CD4-positive, alpha-beta memory T cell (primary cell): ENCODE measurements around the gene HDHD2. TPM values are rescaled to one million over a fixed set of nuclear protein-coding genes. Genes with fewer than 3 reads are reported as not detected.
A peak's percentile ranks its signal among the peaks of the same experiment; 100 is the strongest.

Source experiments
- CTCF ChIA-PET: fragments of 350-600 bp; sonication (Branson Sonifier 250); formaldehyde crosslinking; loops from one replicate; lab custom pipeline; 2021; ENCODE audit warnings: inconsistent platforms; ENCODE audit not compliant: partially characterized antibody; lab: Charles Lee
- POLR2A ChIA-PET: fragments of 350-600 bp; sonication (Branson Sonifier 250); formaldehyde crosslinking; loops from one replicate; lab custom pipeline; 2021; ENCODE audit not compliant: partially characterized antibody; lab: Charles Lee
- DNase-seq, 5 donors: peaks; one replicate each; pipeline versions ENCODE4 v3.0.0 to v3.0.0-alpha.2; 2020 to 2022; ENCODE audit warnings: mixed read lengths in 1 of 5
- H3K27ac ChIP-seq: one replicate; pipeline ENCODE4 v1.7.0; 2013; ENCODE audit warnings: low read depth, low read length
- H3K27me3 ChIP-seq: 2 replicates; pipeline ENCODE4 v1.7.0; 2013; ENCODE audit warnings: mild to moderate bottlenecking, low read length, moderate library complexity; ENCODE audit not compliant: insufficient read depth
- H3K36me3 ChIP-seq: 2 replicates; pipeline ENCODE4 v1.7.0; 2013; ENCODE audit warnings: mild to moderate bottlenecking, low read length, moderate library complexity; ENCODE audit not compliant: insufficient read depth
- H3K4me1 ChIP-seq: 2 replicates; pipeline ENCODE4 v1.7.0; 2013; ENCODE audit warnings: mild to moderate bottlenecking, low read length, moderate library complexity; ENCODE audit not compliant: insufficient read depth
- H3K4me3 ChIP-seq, 2 donors: one replicate each; pipeline ENCODE4 v1.7.0; 2013; ENCODE audit warnings: low read length in 2 of 2, mild to moderate bottlenecking in 1 of 2
- H3K9me3 ChIP-seq, 2 donors: one replicate each; pipeline ENCODE4 v1.7.0; 2013; ENCODE audit warnings: low read length in 2 of 2, control low read depth in 1 of 2; ENCODE audit not compliant: control insufficient read depth in 1 of 2
- H3K27ac Mint-ChIP-seq, 7 donors: one replicate each; pipeline ENCODE4 v1.8.0; 2020 to 2021; ENCODE audit warnings: mixed read lengths in 7 of 7, mild to moderate bottlenecking in 6 of 7, inconsistent platforms in 3 of 7, moderate library complexity in 3 of 7
- H3K27me3 Mint-ChIP-seq, 2 donors: one replicate each; pipeline ENCODE4 v1.8.0; 2020 to 2021; ENCODE audit warnings: mixed read lengths in 2 of 2
- H3K36me3 Mint-ChIP-seq, 2 donors: one replicate each; pipeline ENCODE4 v1.8.0; 2020 to 2021; ENCODE audit warnings: mixed read lengths in 2 of 2, inconsistent platforms in 1 of 2, mild to moderate bottlenecking in 1 of 2
- H3K4me1 Mint-ChIP-seq, 4 donors: one replicate each; pipeline ENCODE4 v1.8.0; 2020 to 2021; ENCODE audit warnings: mixed read lengths in 4 of 4, mild to moderate bottlenecking in 1 of 4
- H3K4me3 Mint-ChIP-seq, 8 donors: one replicate each; pipeline ENCODE4 v1.8.0; 2020 to 2021; ENCODE audit warnings: mixed read lengths in 8 of 8, mild to moderate bottlenecking in 7 of 8, moderate library complexity in 6 of 8, inconsistent platforms in 3 of 8
- H3K9me3 Mint-ChIP-seq, 8 donors: one replicate each; pipeline ENCODE4 v1.8.0; 2020 to 2021; ENCODE audit warnings: mixed read lengths in 8 of 8, mild to moderate bottlenecking in 5 of 8, inconsistent platforms in 3 of 8, moderate library complexity in 1 of 8
- intact Hi-C: fragments of 100-400 bp; cut with micrococcal nuclease; formaldehyde crosslinking; loops from one replicate; pipeline ENCODE4 v1.15.1; 2023
- polyA plus RNA-seq, 2 donors: library from polyadenylated mRNA; unstranded; fragments of 300-500 nt; fragmentation: Illumina TruSeq; gene quantifications; one replicate each; pipeline ENCODE4 v1.2.3, GENCODE V29; 2021
- total RNA-seq, 2 experiments: library from RNA; stranded (reverse); gene quantifications; one replicate each; pipeline ENCODE4 v1.2.3, GENCODE V29; 2021

HDHD2 gene
- total and polyA plus RNA-seq, 4 experiments from 2014 or later = 34.2 to 62.6 (median 38.5) TPM

DNA sequence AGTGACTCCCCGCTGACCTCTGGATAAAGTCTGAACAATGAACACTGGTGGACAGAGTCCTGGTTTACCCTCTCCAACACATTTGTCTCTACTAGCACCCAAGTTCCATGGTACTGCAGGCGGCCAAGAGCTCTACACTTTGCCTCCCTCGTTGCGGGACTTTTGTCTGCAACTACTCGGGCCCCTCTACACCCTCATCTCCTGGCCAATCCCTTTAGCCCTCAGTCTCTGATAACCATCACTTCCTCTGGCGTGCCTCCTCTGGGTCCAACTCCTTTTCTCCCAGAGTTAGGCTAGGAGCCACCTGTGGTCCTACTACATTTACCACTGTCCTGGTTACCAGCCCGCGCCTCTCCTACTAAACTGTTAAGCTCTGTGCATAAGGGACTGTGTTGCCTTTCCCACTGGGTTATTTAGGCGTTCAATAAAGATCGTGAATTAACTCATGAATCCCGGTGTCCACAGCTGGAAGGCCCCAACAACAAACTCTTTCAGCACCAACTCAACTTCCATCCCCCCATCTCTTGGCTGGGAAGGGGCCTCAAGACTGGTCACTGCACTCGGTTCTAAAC lies 757 bp downstream of the HDHD2 start:
- Mint-ChIP-seq H3K27ac (peak overlapping the region; percentile 89 to 98 (median 97)), H3K4me3 (peak overlapping the region; percentile 92 to 98 (median 96)), H3K36me3 (peaks cover 13% of the 10 kb centered on the region in 2 donors), H3K27me3 (no peaks in the 10 kb centered on the region), H3K9me3 (no peaks in the 10 kb centered on the region), H3K4me1 (peaks cover 38 to 66% (median 54%) of the 10 kb centered on the region in 4 donors)
- H3K9me3 ChIP-seq = no peaks in the 10 kb centered on the region
- no peaks in the 10 kb centered on the region for H3K27me3 ChIP-seq
- POLR2A ChIA-PET = interaction anchor here (0.8 to 3.6 kb wide), 6 partner anchors 17 to 232 kb away, joined by 3 to 16 read pairs (median 4); partner anchors contain the start of genes KATNAL2 and PIAS2
- peak overlapping the region; percentile 31 to 72 for H3K4me3 ChIP-seq
- intact Hi-C loops = loop anchor here (1.0 to 10.0 kb wide), 2 partner anchors 27 to 785 kb away; partner anchors contain the start of genes IER3IP1 and SMAD2
- H3K27ac ChIP-seq = peak overlapping the region; percentile 70
- H3K4me1 ChIP-seq = peaks cover 39% of the 10 kb centered on the region
- H3K36me3 ChIP-seq = no peaks in the 10 kb centered on the region
- CTCF ChIA-PET = interaction anchor here (0.5 to 2.0 kb wide), 2 partner anchors 56 to 1484 kb away, joined by 3 to 6 read pairs; no protein-coding TSS in a partner anchor
- no peak for DNase-seq

DNA sequence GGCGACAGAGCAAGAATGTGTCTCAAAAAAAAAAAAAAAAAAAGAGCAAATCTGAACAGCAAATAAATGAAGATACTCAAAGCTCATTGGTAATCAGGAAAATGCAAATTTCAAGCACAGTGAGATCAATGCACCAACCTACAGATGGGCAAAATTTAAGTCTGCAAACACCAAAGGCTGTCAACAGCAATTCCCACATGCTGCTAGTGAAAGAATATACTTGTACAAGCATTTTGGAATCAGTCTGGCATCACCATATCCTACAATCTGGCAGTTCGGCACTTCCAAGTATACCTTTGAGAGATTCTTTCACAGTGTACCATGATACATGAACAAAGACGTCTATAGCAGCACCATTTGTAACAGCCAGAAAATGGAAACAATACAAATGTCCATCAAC lies 4.1 kb downstream of the HDHD2 start:
- ChIA-PET POLR2A (no interaction called here), CTCF (no interaction called here)

DNA sequence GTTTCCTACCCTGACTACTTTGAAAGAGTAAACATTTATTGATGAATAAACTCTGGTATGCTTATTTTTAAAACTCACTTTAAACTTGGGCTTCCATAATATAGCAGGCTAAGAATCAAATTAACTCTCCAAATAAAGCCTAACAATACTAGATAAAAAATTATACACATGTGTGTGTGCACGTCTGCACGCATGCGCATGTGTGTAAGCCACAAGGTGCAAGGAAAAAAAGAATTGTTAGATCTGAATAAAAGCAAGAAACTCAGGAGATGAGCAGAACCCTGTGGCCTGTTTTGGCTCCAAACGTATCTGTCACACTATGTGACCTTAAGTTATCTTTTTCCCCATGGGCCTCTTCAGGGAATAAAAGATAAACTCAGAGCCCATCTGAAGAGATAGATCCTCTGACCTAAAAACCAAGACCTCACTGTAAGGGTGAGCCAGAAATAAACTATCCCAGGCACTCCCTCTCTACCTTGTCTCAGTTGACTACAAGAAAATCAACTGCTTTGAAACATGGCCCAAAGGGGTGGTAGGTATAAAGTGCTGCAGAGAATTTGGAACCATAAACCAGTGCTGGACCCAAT lies 6.3 kb downstream of the HDHD2 start:
- no peaks in the 10 kb centered on the region for H3K36me3 ChIP-seq
- Mint-ChIP-seq H3K36me3 (peaks cover 4 to 10% of the 10 kb centered on the region in 2 donors), H3K4me1 (peaks cover 20 to 54% (median 41%) of the 10 kb centered on the region in 4 donors), H3K27ac (peak overlapping the region in 1 of 7 donors; percentile 15), H3K27me3 (no peaks in the 10 kb centered on the region), H3K9me3 (no peaks in the 10 kb centered on the region), H3K4me3 (no peak overlapping the region)
- no peaks in the 10 kb centered on the region for H3K9me3 ChIP-seq
- H3K27me3 ChIP-seq = no peaks in the 10 kb centered on the region
- intact Hi-C loops = no loop called here
- ChIA-PET CTCF (no interaction called here), POLR2A (no interaction called here)
- H3K4me1 ChIP-seq = peaks cover 18% of the 10 kb centered on the region
- H3K4me3 ChIP-seq = no peak overlapping the region
- no peak for DNase-seq
- no peak overlapping the region for H3K27ac ChIP-seq

More for the DNA sequence above, 4.1 kb downstream of the HDHD2 start:
- no peak overlapping the region for H3K27ac ChIP-seq
- H3K27me3 Mint-ChIP-seq = no peaks in the 10 kb centered on the region
- peaks cover 4 to 14% of the 10 kb centered on the region in 2 donors for H3K36me3 Mint-ChIP-seq
- peaks cover 31% of the 10 kb centered on the region for H3K4me1 ChIP-seq
- no peaks in the 10 kb centered on the region for H3K9me3 ChIP-seq
- H3K36me3 ChIP-seq = no peaks in the 10 kb centered on the region
- H3K27ac Mint-ChIP-seq = no peak overlapping the region
- no peak for DNase-seq
- H3K4me3 Mint-ChIP-seq = no peak overlapping the region
- H3K4me3 ChIP-seq = no peak overlapping the region
- H3K27me3 ChIP-seq = no peaks in the 10 kb centered on the region
- intact Hi-C loops = no loop called here
- peaks cover 36 to 71% (median 56%) of the 10 kb centered on the region in 4 donors for H3K4me1 Mint-ChIP-seq
- no peaks in the 10 kb centered on the region for H3K9me3 Mint-ChIP-seq

DNA sequence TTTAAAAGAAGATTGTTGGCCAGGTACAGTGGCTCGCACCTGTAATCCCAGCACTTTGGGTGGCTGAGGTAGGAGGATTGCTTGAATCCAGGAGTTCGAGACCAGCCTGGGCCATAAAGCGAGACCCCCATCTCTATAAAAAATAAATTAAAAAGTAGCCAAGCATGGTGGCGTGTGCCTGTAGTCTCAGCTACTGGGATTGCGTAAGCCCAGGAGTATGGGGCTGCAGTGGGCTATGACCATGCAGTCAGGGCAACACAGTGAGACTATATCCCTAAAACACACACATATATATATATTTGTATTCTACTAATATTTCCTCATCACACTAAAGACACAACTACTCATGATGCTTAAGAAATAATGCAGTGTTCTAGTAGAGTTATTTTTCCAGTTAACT lies 7.1 kb downstream of the HDHD2 start:
- Histone ChIP-seq H3K27me3 (no peaks in the 10 kb centered on the region), H3K4me1 (peaks cover 10% of the 10 kb centered on the region), H3K9me3 (no peaks in the 10 kb centered on the region), H3K27ac (no peak overlapping the region), H3K4me3 (no peak overlapping the region), H3K36me3 (no peaks in the 10 kb centered on the region)
- Mint-ChIP-seq H3K4me1 (peaks cover 15 to 48% (median 37%) of the 10 kb centered on the region in 4 donors), H3K27me3 (no peaks in the 10 kb centered on the region), H3K9me3 (no peaks in the 10 kb centered on the region), H3K36me3 (peaks cover 4 to 12% of the 10 kb centered on the region in 2 donors), H3K4me3 (no peak overlapping the region), H3K27ac (no peak overlapping the region)
- DNase-seq = no peak
- intact Hi-C loops = no loop called here
- POLR2A ChIA-PET = no interaction called here
- CTCF ChIA-PET = no interaction called here

DNA sequence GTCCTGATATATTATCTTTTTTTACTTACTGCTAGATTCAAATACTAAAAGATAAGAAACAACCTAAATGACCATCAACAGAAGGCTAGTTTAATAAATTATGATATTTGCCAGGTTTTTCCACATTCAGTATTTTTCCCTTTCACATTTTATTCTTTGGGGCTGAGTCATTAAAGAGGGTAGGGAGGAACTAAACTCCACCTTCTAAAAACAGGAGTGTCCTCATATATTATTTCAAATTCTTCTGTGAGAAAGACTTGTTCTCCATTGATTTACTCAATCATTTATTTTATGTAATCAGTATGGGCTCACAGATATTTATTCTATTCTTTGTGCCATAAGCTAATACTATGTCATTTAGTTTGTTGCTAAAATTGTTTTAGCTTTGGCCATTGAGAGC lies 9.0 kb downstream of the HDHD2 start:
- H3K4me1 Mint-ChIP-seq = peaks cover 14 to 35% (median 27%) of the 10 kb centered on the region in 4 donors
- peaks cover 10 to 20% of the 10 kb centered on the region in 2 donors for H3K36me3 Mint-ChIP-seq
- no peaks in the 10 kb centered on the region for H3K9me3 Mint-ChIP-seq
- POLR2A ChIA-PET = no interaction called here
- no peak overlapping the region for H3K4me3 Mint-ChIP-seq
- H3K9me3 ChIP-seq = no peaks in the 10 kb centered on the region
- H3K4me1 ChIP-seq = no peaks in the 10 kb centered on the region
- DNase-seq = no peak
- H3K27me3 ChIP-seq = no peaks in the 10 kb centered on the region
- peaks cover under 1% of the 10 kb centered on the region for H3K36me3 ChIP-seq
- H3K27ac Mint-ChIP-seq = peak overlapping the region in 1 of 7 donors; percentile 26
- H3K27ac ChIP-seq = no peak overlapping the region
- CTCF ChIA-PET = no interaction called here
- no peak overlapping the region for H3K4me3 ChIP-seq
- intact Hi-C loops = no loop called here
- no peaks in the 10 kb centered on the region for H3K27me3 Mint-ChIP-seq

DNA sequence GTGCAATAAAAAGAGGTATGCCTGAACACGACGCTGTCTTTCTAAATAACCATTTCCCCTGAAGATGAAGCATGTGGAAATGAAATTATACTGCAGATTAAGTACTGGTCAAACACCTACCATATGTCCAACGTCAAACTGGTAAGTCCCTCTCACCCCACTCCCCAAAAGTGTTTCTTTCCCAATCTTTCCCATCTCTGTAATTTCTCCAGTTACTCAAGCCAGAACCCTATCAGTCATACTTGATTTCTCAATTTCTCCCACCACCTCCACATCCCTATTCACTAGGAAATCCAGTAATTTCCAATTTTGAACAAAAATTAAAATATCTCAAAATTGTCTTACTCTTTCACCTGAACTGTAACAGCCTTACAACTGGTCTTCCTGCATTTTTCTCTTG lies 29.2 kb downstream of the HDHD2 start:
- H3K27ac Mint-ChIP-seq = no peak overlapping the region
- no peaks in the 10 kb centered on the region for H3K9me3 Mint-ChIP-seq
- peaks cover 28 to 53% of the 10 kb centered on the region in 2 donors for H3K36me3 Mint-ChIP-seq
- H3K27ac ChIP-seq = no peak overlapping the region
- peaks cover 0 to 7% (median 6%) of the 10 kb centered on the region in 4 donors for H3K4me1 Mint-ChIP-seq
- no peaks in the 10 kb centered on the region for H3K27me3 ChIP-seq
- H3K4me3 ChIP-seq = no peak overlapping the region
- H3K36me3 ChIP-seq = no peaks in the 10 kb centered on the region
- ChIA-PET CTCF (interaction anchor here (1.7 kb wide), 1 partner anchor 84 kb away, joined by 6 read pairs; no protein-coding TSS in a partner anchor), POLR2A (no interaction called here)
- intact Hi-C loops = no loop called here
- DNase-seq = no peak
- H3K9me3 ChIP-seq = no peaks in the 10 kb centered on the region
- H3K27me3 Mint-ChIP-seq = no peaks in the 10 kb centered on the region
- H3K4me3 Mint-ChIP-seq = no peak overlapping the region
- H3K4me1 ChIP-seq = no peaks in the 10 kb centered on the region

DNA sequence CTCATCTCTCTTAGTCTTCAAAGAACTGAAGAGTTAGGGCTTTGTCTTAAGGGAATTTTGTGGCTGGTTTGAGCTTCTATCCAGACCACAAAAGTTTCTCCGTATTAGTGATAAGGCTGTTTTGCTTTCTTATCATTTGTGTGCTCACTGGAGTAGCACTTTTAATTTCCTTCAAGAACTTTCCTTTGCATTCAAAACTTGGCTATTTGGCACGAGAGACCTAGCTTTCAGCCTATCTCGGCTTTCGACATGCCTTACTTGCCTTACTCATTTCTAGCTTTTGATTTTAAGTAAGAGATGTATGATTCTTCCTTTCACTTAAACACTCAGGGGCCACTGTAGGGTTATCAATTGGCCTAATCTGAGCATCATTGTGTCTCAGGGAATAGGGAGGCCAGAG lies 29.9 kb downstream of the HDHD2 start:
- Mint-ChIP-seq H3K4me1 (peaks cover 0 to 7% (median 5%) of the 10 kb centered on the region in 4 donors), H3K4me3 (no peak overlapping the region), H3K27ac (no peak overlapping the region), H3K9me3 (no peaks in the 10 kb centered on the region), H3K27me3 (no peaks in the 10 kb centered on the region), H3K36me3 (peaks cover 24 to 53% of the 10 kb centered on the region in 2 donors)
- H3K9me3 ChIP-seq = no peaks in the 10 kb centered on the region
- H3K4me3 ChIP-seq = no peak overlapping the region
- H3K36me3 ChIP-seq = peaks cover 1% of the 10 kb centered on the region
- no peak for DNase-seq
- H3K4me1 ChIP-seq = no peaks in the 10 kb centered on the region
- H3K27me3 ChIP-seq = no peaks in the 10 kb centered on the region
- ChIA-PET POLR2A (no interaction called here), CTCF (interaction anchor here (0.6 to 1.7 kb wide), 2 partner anchors 19 to 85 kb away, joined by 3 to 6 read pairs; no protein-coding TSS in a partner anchor)
- intact Hi-C loops = no loop called here
- no peak overlapping the region for H3K27ac ChIP-seq
